Testis (tissue), 3 donors: ENCODE results near the gene IL5. TPM values are rescaled to one million over a fixed set of nuclear protein-coding genes. Genes with fewer than 3 reads are reported as not detected.
A peak's percentile ranks its signal among the peaks of the same experiment; 100 is the strongest.
"Not testable (repeated sequence)": the region's sequence is repeated elsewhere in the genome, so short reads cannot be mapped to it uniquely, and the experiment has no call there.

Experiments used
- DNase-seq: peaks from one replicate; pipeline ENCODE4 v3.0.0-alpha.2; 2019
- H3K27ac ChIP-seq, 2 donors: fragments of 200-600 bp; sonication (generic); one replicate each; pipeline ENCODE4 v1.5.1; 2019
- H3K27me3 ChIP-seq: fragments of 200-600 bp; sonication (generic); one replicate; pipeline ENCODE4 v1.5.1; 2019
- H3K36me3 ChIP-seq: fragments of 200-600 bp; sonication (generic); one replicate; pipeline ENCODE4 v1.5.1; 2017; ENCODE audit warnings: low read depth; ENCODE audit errors: missing control alignments
- H3K4me1 ChIP-seq: fragments of 200-600 bp; sonication (generic); one replicate; pipeline ENCODE4 v1.5.1; 2019
- H3K4me3 ChIP-seq, 2 donors: fragments of 200-600 bp; sonication (generic); one replicate each; pipeline ENCODE4 v1.5.1; 2017 to 2019
- H3K9me3 ChIP-seq: fragments of 200-600 bp; sonication (generic); one replicate; pipeline ENCODE4 v1.5.1; 2017
- POLR2A ChIP-seq: fragments of 450-650 bp; IDR thresholded peaks from one replicate; pipeline ENCODE4 v1.6.1; 2017; ENCODE audit warnings: antibody characterized with exemption, mild to moderate bottlenecking, moderate library complexity
- WGBS, 2 donors: methylation state at CpG; one replicate each; pipeline ENCODE4 v1.1.5; 2018; 5-methylcytosine and 5-hydroxymethylcytosine counted together
- intact Hi-C: fragments of 100-400 bp; cut with DNase I; formaldehyde crosslinking; loops from one replicate; pipeline ENCODE4 v1.15.1; 2023; ENCODE audit warnings: low total_unique reads
- polyA plus RNA-seq: library from polyadenylated mRNA; stranded (reverse); fragments of 350-450 nt; fragmentation: Illumina TruSeq; extraction: RNeasy Lipid Tissue Mini Kit (QIAGEN cat#74804); gene quantifications from one replicate; pipeline ENCODE4 v1.2.3, GENCODE V29; 2014; ENCODE audit warnings: low read depth, low replicate concordance; ENCODE audit not compliant: insufficient read depth
- total RNA-seq, 2 donors: library from RNA; depleted of rRNA; stranded (reverse); fragments of >200 nt; gene quantifications; one replicate each; pipeline ENCODE4 v1.2.3, GENCODE V29; 2016
- TF ChIP-seq, protein P1 (sequence below), 3 experiments: fragments of 450-650 bp in 2 of 3; fragments of 200-600 bp in 1 of 3; sonication (generic) in 1 of 3; IDR thresholded peaks; one replicate each; pipeline ENCODE4 v1.5.1; 2016 to 2019; ENCODE audit warnings: antibody characterized with exemption in 3 of 3, mild to moderate bottlenecking in 2 of 3, moderate library complexity in 1 of 3

Gene IL5
- total and polyA plus RNA-seq, 3 donors from 2014 or later, result 2.2 to 12.4 (median 5.4) TPM

DNA sequence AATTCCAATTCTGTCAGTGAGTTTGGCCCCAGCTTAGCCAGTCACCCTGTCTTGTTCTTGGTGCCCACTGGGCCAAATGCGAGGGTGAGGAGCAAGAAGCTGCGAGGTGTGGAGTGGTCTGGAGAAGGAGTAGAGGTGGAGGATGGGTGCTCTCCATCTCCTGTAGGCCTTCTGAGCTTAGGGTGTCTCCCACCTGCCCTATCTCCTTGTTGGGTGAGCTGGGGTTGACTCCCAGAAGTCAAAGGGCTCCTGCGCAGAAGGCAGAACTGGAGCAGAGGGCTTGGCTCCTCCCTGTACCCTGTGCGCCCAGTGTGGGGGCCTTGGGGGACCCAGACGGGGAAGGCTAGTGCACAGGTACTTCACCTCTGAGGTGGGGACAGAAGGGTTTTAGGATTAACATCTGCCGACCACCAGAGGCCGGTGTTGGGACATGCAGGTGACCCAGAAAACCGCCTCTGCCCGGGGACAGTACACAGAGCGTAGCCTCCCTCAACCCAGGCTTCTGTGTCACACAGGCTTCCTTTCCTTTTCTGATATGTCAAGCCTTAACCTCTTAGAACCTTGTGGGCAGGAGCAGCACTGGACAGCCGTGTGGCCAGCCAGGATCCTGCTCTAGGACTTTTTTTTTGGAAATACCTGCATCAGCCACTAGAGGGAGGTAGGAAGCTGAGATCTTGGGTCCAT is 16.9 kb downstream of the IL5 start:
- Histone ChIP-seq H3K27ac (no peak overlapping the region), H3K4me3 (no peak overlapping the region), H3K27me3 (no peaks in the 10 kb centered on the region), H3K36me3 (no peaks in the 10 kb centered on the region), H3K4me1 (no peaks in the 10 kb centered on the region), H3K9me3 (no peaks in the 10 kb centered on the region)
- intact Hi-C loops, result no loop called here
- no peak for TF ChIP-seq POLR2A
- TF ChIP-seq, protein P1, sequence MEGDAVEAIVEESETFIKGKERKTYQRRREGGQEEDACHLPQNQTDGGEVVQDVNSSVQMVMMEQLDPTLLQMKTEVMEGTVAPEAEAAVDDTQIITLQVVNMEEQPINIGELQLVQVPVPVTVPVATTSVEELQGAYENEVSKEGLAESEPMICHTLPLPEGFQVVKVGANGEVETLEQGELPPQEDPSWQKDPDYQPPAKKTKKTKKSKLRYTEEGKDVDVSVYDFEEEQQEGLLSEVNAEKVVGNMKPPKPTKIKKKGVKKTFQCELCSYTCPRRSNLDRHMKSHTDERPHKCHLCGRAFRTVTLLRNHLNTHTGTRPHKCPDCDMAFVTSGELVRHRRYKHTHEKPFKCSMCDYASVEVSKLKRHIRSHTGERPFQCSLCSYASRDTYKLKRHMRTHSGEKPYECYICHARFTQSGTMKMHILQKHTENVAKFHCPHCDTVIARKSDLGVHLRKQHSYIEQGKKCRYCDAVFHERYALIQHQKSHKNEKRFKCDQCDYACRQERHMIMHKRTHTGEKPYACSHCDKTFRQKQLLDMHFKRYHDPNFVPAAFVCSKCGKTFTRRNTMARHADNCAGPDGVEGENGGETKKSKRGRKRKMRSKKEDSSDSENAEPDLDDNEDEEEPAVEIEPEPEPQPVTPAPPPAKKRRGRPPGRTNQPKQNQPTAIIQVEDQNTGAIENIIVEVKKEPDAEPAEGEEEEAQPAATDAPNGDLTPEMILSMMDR (IDR thresholded peaks at IDR 0.05), result peak; percentile 59 to 92 (median 79)
- WGBS, 2 donors, result 46 to 61% methylated on average over 8 to 11 of the region's 11 CpGs
- peak; percentile 42 for DNase-seq

DNA sequence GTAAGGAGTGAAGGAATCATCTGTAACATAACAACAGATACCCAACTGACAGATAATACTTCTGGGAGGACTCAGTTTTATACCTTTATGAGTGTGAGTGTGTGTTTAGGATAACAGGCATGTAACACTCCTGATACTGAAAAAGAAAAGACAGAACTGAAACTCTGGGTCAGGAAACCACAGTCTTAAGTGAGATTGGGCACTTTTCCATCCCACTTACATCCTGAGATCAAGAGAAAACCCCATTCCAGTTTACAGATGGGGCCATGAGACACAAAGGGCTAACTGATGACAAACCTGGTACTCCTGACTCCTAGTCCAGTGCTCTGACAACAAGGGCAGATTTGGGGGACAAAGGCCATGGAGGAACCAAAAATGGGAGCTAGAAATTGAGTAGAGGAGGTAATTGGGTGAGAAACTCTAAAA is 18.0 kb downstream of the IL5 start:
- H3K27me3 ChIP-seq, result no peaks in the 10 kb centered on the region
- no peaks in the 10 kb centered on the region for H3K36me3 ChIP-seq
- H3K4me1 ChIP-seq, result no peaks in the 10 kb centered on the region
- H3K9me3 ChIP-seq, result no peaks in the 10 kb centered on the region
- H3K4me3 ChIP-seq, result no peak overlapping the region
- intact Hi-C loops, result no loop called here
- no peak overlapping the region for H3K27ac ChIP-seq
- TF ChIP-seq POLR2A, result no peak
- TF ChIP-seq, protein P1 (IDR thresholded peaks at IDR 0.05), result no peak
- no peak for DNase-seq

DNA sequence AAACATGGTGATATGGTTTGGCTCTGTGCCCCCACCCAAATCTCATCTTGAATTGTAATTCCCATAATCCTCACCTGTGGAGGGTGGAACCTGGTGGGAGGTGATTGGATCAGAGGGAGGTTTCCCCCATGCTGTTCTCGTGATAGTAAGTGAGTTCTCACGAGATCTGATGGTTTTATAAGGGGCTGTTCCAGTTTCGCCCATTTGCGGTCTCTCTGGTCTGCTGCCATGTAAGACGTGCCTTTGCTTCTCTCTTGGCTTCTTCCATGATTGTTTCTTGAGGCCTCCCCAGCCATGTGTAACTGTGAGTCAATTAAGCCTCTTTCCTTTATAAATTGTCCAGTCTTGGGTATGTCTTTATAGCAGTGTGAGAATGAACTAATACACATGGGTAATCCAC is 18.4 kb downstream of the IL5 start:
- H3K4me3 ChIP-seq, H3K4me1 ChIP-seq, DNase-seq, H3K27me3 ChIP-seq, H3K27ac ChIP-seq, H3K9me3 ChIP-seq, H3K36me3 ChIP-seq, intact Hi-C loops: not testable (repeated sequence)
- WGBS, 2 donors, result 85 to 95% methylated on average over 5 of the region's 5 CpGs

- WGBS, 2 donors, result 93 to 96% methylated on average over 1 of the region's 1 CpG
- H3K4me3 ChIP-seq, H3K9me3 ChIP-seq, DNase-seq, intact Hi-C loops, H3K27me3 ChIP-seq, H3K36me3 ChIP-seq, H3K27ac ChIP-seq, H3K4me1 ChIP-seq: not testable (repeated sequence)
Measured at GRCh38 chr5:132522067-132522466, 21.3 kb downstream of the IL5 start.

GRCh38 chr5:132513618-132514336 is 29.5 kb downstream of the IL5 start:
- WGBS, 2 donors, result 86 to 94% methylated on average over 10 to 25 of the region's 25 CpGs

GRCh38 chr5:132510076-132510475 is 33.2 kb downstream of the IL5 start:
- no peak overlapping the region for H3K27ac ChIP-seq
- H3K36me3 ChIP-seq, result no peaks in the 10 kb centered on the region
- H3K27me3 ChIP-seq, result no peaks in the 10 kb centered on the region
- DNase-seq, result no peak
- no peak for TF ChIP-seq POLR2A
- TF ChIP-seq, protein P1 (IDR thresholded peaks at IDR 0.05), result no peak
- no peaks in the 10 kb centered on the region for H3K4me1 ChIP-seq
- H3K4me3 ChIP-seq, result no peak overlapping the region
- intact Hi-C loops, result no loop called here
- no peaks in the 10 kb centered on the region for H3K9me3 ChIP-seq

More at GRCh38 chr5:132513618-132514336, 29.5 kb downstream of the IL5 start:
- H3K27me3 ChIP-seq, H3K4me1 ChIP-seq, H3K36me3 ChIP-seq, intact Hi-C loops, H3K9me3 ChIP-seq, H3K4me3 ChIP-seq, DNase-seq, H3K27ac ChIP-seq: not testable (repeated sequence)
